MCF 10A (cell line): Measurements from ENCODE around the gene MB21D2. TPM values are rescaled to one million over a fixed set of nuclear protein-coding genes. Genes with fewer than 3 reads are reported as not detected.
"Not testable (repeated sequence)": the region's sequence is repeated elsewhere in the genome, so short reads cannot be mapped to it uniquely, and the experiment has no call there.

Experiments used
- BruUV-seq: library from RNA; stranded (reverse); fragments of 400-500 nt; replicated peaks from 2 replicates; lab custom pipeline; 2021; lab: Mats Ljungman, UMichigan
- CTCF ChIA-PET: fragments of 300-600 bp; sonication (Branson Sonifier 250); formaldehyde crosslinking; extraction: SDS; loops from one replicate; lab custom pipeline; 2021; ENCODE audit warnings: antibody characterized with exemption, inconsistent platforms; lab: Yijun Ruan, JAX
- POLR2A ChIA-PET: fragments of 300-600, 350-650 bp; sonication (Branson Sonifier 250); formaldehyde crosslinking; extraction: SDS; loops from one replicate; lab custom pipeline; 2020; ENCODE audit warnings: antibody characterized with exemption, inconsistent platforms; lab: Yijun Ruan, JAX
- DNase-seq: peaks from one replicate; pipeline ENCODE4 v3.0.0-alpha.2; 2018; ENCODE audit not compliant: unreplicated experiment
- H3K27ac Mint-ChIP-seq: one replicate; pipeline ENCODE4 v1.8.0; 2022; ENCODE audit warnings: mild to moderate bottlenecking, low read depth, mixed read lengths; ENCODE audit not compliant: unreplicated experiment
- H3K27me3 Mint-ChIP-seq: one replicate; pipeline ENCODE4 v1.8.0; 2022; ENCODE audit warnings: mixed read lengths; ENCODE audit not compliant: insufficient read depth, unreplicated experiment
- H3K36me3 Mint-ChIP-seq: one replicate; pipeline ENCODE4 v1.8.0; 2022; ENCODE audit warnings: mild to moderate bottlenecking, moderate library complexity, mixed read lengths; ENCODE audit not compliant: insufficient read depth, unreplicated experiment
- H3K4me1 Mint-ChIP-seq: one replicate; pipeline ENCODE4 v1.8.0; 2022; ENCODE audit warnings: mixed read lengths; ENCODE audit not compliant: insufficient read depth, unreplicated experiment
- H3K4me3 Mint-ChIP-seq: one replicate; pipeline ENCODE4 v1.8.0; 2022; ENCODE audit warnings: mild to moderate bottlenecking, moderate library complexity, mixed read lengths; ENCODE audit not compliant: unreplicated experiment
- H3K9me3 Mint-ChIP-seq: one replicate; pipeline ENCODE4 v1.8.0; 2022; ENCODE audit warnings: mixed read lengths; ENCODE audit not compliant: unreplicated experiment
- CTCF ChIP-seq: fragments of 200-600 bp; IDR thresholded peaks from one replicate; pipeline ENCODE4 v1.8.0; 2022; ENCODE audit warnings: antibody characterized with exemption, mild to moderate bottlenecking; ENCODE audit not compliant: unreplicated experiment
- intact Hi-C: fragments of 100-400 bp; cut with micrococcal nuclease; formaldehyde crosslinking; loops from 2 replicates; pipeline ENCODE4 v1.14.1; 2022
- total RNA-seq: library from RNA; stranded (reverse); gene quantifications from 2 replicates; pipeline ENCODE4 v1.2.3, GENCODE V29; 2022

MB21D2 gene
- total RNA-seq, 1 experiment from 2014 or later = 4.4 TPM

- ChIA-PET CTCF (interaction anchor here (1.1 to 1.4 kb wide), 3 partner anchors 8 to 329 kb away, joined by 3 to 8 read pairs (median 5); no protein-coding TSS in a partner anchor), POLR2A (no interaction called here)
- Mint-ChIP-seq H3K9me3 (no peaks in the 10 kb centered on the region), H3K36me3 (peaks cover 5% of the 10 kb centered on the region), H3K27ac (no peak overlapping the region), H3K4me1 (no peaks in the 10 kb centered on the region), H3K27me3 (no peaks in the 10 kb centered on the region), H3K4me3 (no peak overlapping the region)
- no TSS peak for BruUV-seq
- TF ChIP-seq CTCF = no peak
- no peak for DNase-seq
- intact Hi-C loops = no loop called here
These were observed 122.6 kb downstream of the MB21D2 start for GRCh38 chr3:192795021-192795420.

GRCh38 chr3:192794216-192794615, 123.4 kb downstream of the MB21D2 start:
- ChIA-PET POLR2A (no interaction called here), CTCF (interaction anchor here (0.9 kb wide), 1 partner anchor 9 kb away, joined by 3 read pairs; no protein-coding TSS in a partner anchor)
- peaks cover 5% of the 10 kb centered on the region for H3K36me3 Mint-ChIP-seq
- H3K9me3 Mint-ChIP-seq = no peaks in the 10 kb centered on the region
- H3K27me3 Mint-ChIP-seq = no peaks in the 10 kb centered on the region
- H3K27ac Mint-ChIP-seq = no peak overlapping the region
- H3K4me1 Mint-ChIP-seq = no peaks in the 10 kb centered on the region
- no peak for DNase-seq
- intact Hi-C loops = no loop called here
- BruUV-seq = no TSS peak
- H3K4me3 Mint-ChIP-seq = no peak overlapping the region
- no peak for TF ChIP-seq CTCF

- H3K27ac Mint-ChIP-seq, H3K36me3 Mint-ChIP-seq, H3K9me3 Mint-ChIP-seq, BruUV-seq, H3K4me1 Mint-ChIP-seq, intact Hi-C loops, H3K4me3 Mint-ChIP-seq, DNase-seq, POLR2A ChIA-PET: not testable (repeated sequence)
- peaks cover 36% of the 10 kb centered on the region for H3K27me3 Mint-ChIP-seq
- CTCF ChIA-PET = interaction anchor here (0.6 to 1.7 kb wide), 2 partner anchors 15 to 235 kb away, joined by 4 to 5 read pairs; no protein-coding TSS in a partner anchor
These were observed 128.7 kb downstream of the MB21D2 start for GRCh38 chr3:192788816-192789515.

GRCh38 chr3:192778508-192778907, 139.1 kb downstream of the MB21D2 start:
- Mint-ChIP-seq H3K27me3 (peaks cover 43% of the 10 kb centered on the region), H3K4me1 (no peaks in the 10 kb centered on the region), H3K4me3 (no peak overlapping the region), H3K27ac (no peak overlapping the region), H3K36me3 (no peaks in the 10 kb centered on the region), H3K9me3 (peaks cover 12% of the 10 kb centered on the region)
- POLR2A ChIA-PET = no interaction called here
- BruUV-seq = no TSS peak
- intact Hi-C loops = no loop called here
- DNase-seq = no peak
- CTCF ChIA-PET = no interaction called here
- no peak for TF ChIP-seq CTCF

GRCh38 chr3:192774341-192774740, 143.3 kb downstream of the MB21D2 start:
- intact Hi-C loops, DNase-seq, BruUV-seq, H3K27ac Mint-ChIP-seq, H3K4me1 Mint-ChIP-seq, H3K4me3 Mint-ChIP-seq, H3K36me3 Mint-ChIP-seq: not testable (repeated sequence)
- POLR2A ChIA-PET = interaction anchor here (1.0 kb wide), 1 partner anchor 17 kb away, joined by 3 read pairs; no protein-coding TSS in a partner anchor
- CTCF ChIA-PET = interaction anchor here (0.6 kb wide), 1 partner anchor 330 kb away, joined by 4 read pairs; no protein-coding TSS in a partner anchor
- Mint-ChIP-seq H3K27me3 (peaks cover 20% of the 10 kb centered on the region), H3K9me3 (peaks cover 12% of the 10 kb centered on the region)
